Smooth muscle cell (in vitro differentiated cells): ENCODE results near the gene ZNRF1. TPM values are rescaled to one million over a fixed set of nuclear protein-coding genes. Genes with fewer than 3 reads are reported as not detected.

ENCODE experiments used
- DNase-seq: peaks from one replicate; lab custom pipeline; 2025; ENCODE audit not compliant: unreplicated experiment; lab: John Stamatoyannopoulos, UW
- H2AFZ ChIP-seq: fragments of 200-600 bp; sonication (generic); 2 replicates; pipeline ENCODE4 v1.6.0; 2016; ENCODE audit warnings: antibody characterized with exemption, low read depth, mild to moderate bottlenecking
- H3F3A ChIP-seq: fragments of 200-600 bp; sonication (generic); 2 replicates; pipeline ENCODE4 v1.6.0; 2017; ENCODE audit warnings: antibody characterized with exemption, low read depth
- H3K27ac ChIP-seq: fragments of 200-600 bp; sonication (generic); 2 replicates; pipeline ENCODE4 v1.5.1; 2016; ENCODE audit warnings: low read depth, mild to moderate bottlenecking
- H3K27me3 ChIP-seq: fragments of 200-600 bp; sonication (generic); 2 replicates; pipeline ENCODE4 v1.6.1; 2016; ENCODE audit warnings: low read depth, mild to moderate bottlenecking
- H3K36me3 ChIP-seq: fragments of 200-600 bp; sonication (generic); 2 replicates; pipeline ENCODE4 v1.5.1; 2016; ENCODE audit warnings: low read depth
- H3K4me1 ChIP-seq: fragments of 200-600 bp; sonication (generic); 2 replicates; pipeline ENCODE4 v1.5.1; 2016; ENCODE audit warnings: low read depth
- H3K4me2 ChIP-seq: fragments of 200-600 bp; sonication (generic); 2 replicates; pipeline ENCODE4 v1.6.0; 2016; ENCODE audit warnings: mild to moderate bottlenecking
- H3K4me3 ChIP-seq: fragments of 200-600 bp; sonication (generic); 2 replicates; pipeline ENCODE4 v1.5.1; 2016; ENCODE audit warnings: mild to moderate bottlenecking
- H3K79me2 ChIP-seq: fragments of 200-600 bp; sonication (generic); 2 replicates; pipeline ENCODE4 v1.6.0; 2016; ENCODE audit warnings: low read depth, mild to moderate bottlenecking
- H3K9ac ChIP-seq: fragments of 200-600 bp; sonication (generic); 2 replicates; pipeline ENCODE4 v1.6.0; 2016; ENCODE audit warnings: low read depth
- H3K9me3 ChIP-seq: fragments of 200-600 bp; sonication (generic); replicated peaks from 2 replicates; pipeline ENCODE4 v1.5.1; 2016; ENCODE audit warnings: low read depth
- H4K20me1 ChIP-seq: fragments of 200-600 bp; sonication (generic); 2 replicates; pipeline ENCODE4 v1.6.0; 2016; ENCODE audit warnings: low read depth
- CTCF ChIP-seq: fragments of 200-600 bp; sonication (generic); IDR thresholded peaks from 2 replicates; pipeline ENCODE4 v1.5.1; 2017; ENCODE audit warnings: borderline replicate concordance, mild to moderate bottlenecking, antibody characterized with exemption; ENCODE audit not compliant: insufficient read depth, poor library complexity, severe bottlenecking
- WGBS: methylation state at CpG from one replicate; pipeline ENCODE4 v1.1.7; 2016; ENCODE audit warnings: low lambda C conversion rate; 5-methylcytosine and 5-hydroxymethylcytosine counted together
- polyA plus RNA-seq: library from polyadenylated mRNA; unstranded; fragments of >200 nt; fragmentation: Nextera tagmentation; extraction: Ambion mirVana; gene quantifications from 2 replicates; pipeline ENCODE4 v1.2.1, GENCODE V29; 2016
- total RNA-seq: library from RNA; depleted of rRNA; stranded (reverse); fragments of >200 nt; gene quantifications from 2 replicates; pipeline ENCODE4 v1.2.3, GENCODE V29; 2014

The ZNRF1 gene
- total and polyA plus RNA-seq, 2 experiments from 2014 or later, result 18.2 to 45.4 TPM

- no peak for DNase-seq
- TF ChIP-seq CTCF, result no peak
- no peak overlapping the region for H2AFZ ChIP-seq
- peaks cover 15% of the 10 kb centered on the region for H3K36me3 ChIP-seq
- H3K4me3 ChIP-seq, result no peak overlapping the region
- H3K4me2 ChIP-seq, result no peak overlapping the region
- H3K79me2 ChIP-seq, result no peaks in the 10 kb centered on the region
- H3K9me3 ChIP-seq, result no peaks in the 10 kb centered on the region
- H3K4me1 ChIP-seq, result no peaks in the 10 kb centered on the region
- H3K27ac ChIP-seq, result no peak overlapping the region
- no peaks in the 10 kb centered on the region for H3F3A ChIP-seq
- no peaks in the 10 kb centered on the region for H3K27me3 ChIP-seq
- no peak overlapping the region for H3K9ac ChIP-seq
- no peaks in the 10 kb centered on the region for H4K20me1 ChIP-seq
- WGBS, result 98% methylated on average over 4 of the region's 4 CpGs
These were observed 47.1 kb upstream of the ZNRF1 start for GRCh38 chr16:74951681-74952080.

- DNase-seq, result no peak
- Histone ChIP-seq H3K4me1 (no peaks in the 10 kb centered on the region), H4K20me1 (no peaks in the 10 kb centered on the region), H3K9me3 (no peaks in the 10 kb centered on the region), H3K79me2 (no peaks in the 10 kb centered on the region), H3K27ac (no peak overlapping the region), H3K27me3 (no peaks in the 10 kb centered on the region), H3K4me2 (no peak overlapping the region), H3F3A (no peaks in the 10 kb centered on the region), H3K4me3 (no peak overlapping the region), H3K9ac (no peak overlapping the region), H3K36me3 (peaks cover 10% of the 10 kb centered on the region), H2AFZ (no peak overlapping the region)
- WGBS, result 96% methylated on average over 4 of the region's 4 CpGs
- TF ChIP-seq CTCF, result no peak
These were observed 44.1 kb upstream of the ZNRF1 start for GRCh38 chr16:74954763-74955162.

GRCh38 chr16:74973304-74973703, 25.5 kb upstream of the ZNRF1 start:
- no peaks in the 10 kb centered on the region for H3F3A ChIP-seq
- H3K9ac ChIP-seq, result no peak overlapping the region
- H3K27me3 ChIP-seq, result no peaks in the 10 kb centered on the region
- 97% methylated on average over 10 of the region's 10 CpGs for WGBS
- H3K9me3 ChIP-seq, result no peaks in the 10 kb centered on the region
- H4K20me1 ChIP-seq, result peaks cover 22% of the 10 kb centered on the region
- DNase-seq, result no peak
- no peak for TF ChIP-seq CTCF
- H3K4me3 ChIP-seq, result no peak overlapping the region
- H3K27ac ChIP-seq, result no peak overlapping the region
- H2AFZ ChIP-seq, result no peak overlapping the region
- no peak overlapping the region for H3K4me2 ChIP-seq
- no peaks in the 10 kb centered on the region for H3K4me1 ChIP-seq
- no peaks in the 10 kb centered on the region for H3K36me3 ChIP-seq
- H3K79me2 ChIP-seq, result no peaks in the 10 kb centered on the region

- Histone ChIP-seq H3K4me2 (no peak overlapping the region), H3K79me2 (no peaks in the 10 kb centered on the region), H3F3A (no peaks in the 10 kb centered on the region), H3K4me1 (no peaks in the 10 kb centered on the region), H3K27ac (no peak overlapping the region), H3K9ac (no peak overlapping the region), H3K4me3 (no peak overlapping the region), H3K36me3 (no peaks in the 10 kb centered on the region), H3K27me3 (no peaks in the 10 kb centered on the region), H4K20me1 (peaks cover 35% of the 10 kb centered on the region), H3K9me3 (no peaks in the 10 kb centered on the region), H2AFZ (no peak overlapping the region)
- TF ChIP-seq CTCF, result no peak
- WGBS, result 87% methylated on average over 5 of the region's 5 CpGs
- no peak for DNase-seq
These were observed 23.2 kb upstream of the ZNRF1 start for GRCh38 chr16:74975591-74975990.
